HG03025 (cell line): ENCODE measurements around the gene MYMK.
A peak's percentile ranks its signal among the peaks of the same experiment; 100 is the strongest.

Experiments used
- ATAC-seq: cut with Tn5 transposase; IDR thresholded peaks from one replicate; pipeline ENCODE4 v1.9.1; 2021; ENCODE audit warnings: mild to moderate bottlenecking, moderate library complexity; ENCODE audit not compliant: unreplicated experiment, low FRiP score

The MYMK gene

DNA sequence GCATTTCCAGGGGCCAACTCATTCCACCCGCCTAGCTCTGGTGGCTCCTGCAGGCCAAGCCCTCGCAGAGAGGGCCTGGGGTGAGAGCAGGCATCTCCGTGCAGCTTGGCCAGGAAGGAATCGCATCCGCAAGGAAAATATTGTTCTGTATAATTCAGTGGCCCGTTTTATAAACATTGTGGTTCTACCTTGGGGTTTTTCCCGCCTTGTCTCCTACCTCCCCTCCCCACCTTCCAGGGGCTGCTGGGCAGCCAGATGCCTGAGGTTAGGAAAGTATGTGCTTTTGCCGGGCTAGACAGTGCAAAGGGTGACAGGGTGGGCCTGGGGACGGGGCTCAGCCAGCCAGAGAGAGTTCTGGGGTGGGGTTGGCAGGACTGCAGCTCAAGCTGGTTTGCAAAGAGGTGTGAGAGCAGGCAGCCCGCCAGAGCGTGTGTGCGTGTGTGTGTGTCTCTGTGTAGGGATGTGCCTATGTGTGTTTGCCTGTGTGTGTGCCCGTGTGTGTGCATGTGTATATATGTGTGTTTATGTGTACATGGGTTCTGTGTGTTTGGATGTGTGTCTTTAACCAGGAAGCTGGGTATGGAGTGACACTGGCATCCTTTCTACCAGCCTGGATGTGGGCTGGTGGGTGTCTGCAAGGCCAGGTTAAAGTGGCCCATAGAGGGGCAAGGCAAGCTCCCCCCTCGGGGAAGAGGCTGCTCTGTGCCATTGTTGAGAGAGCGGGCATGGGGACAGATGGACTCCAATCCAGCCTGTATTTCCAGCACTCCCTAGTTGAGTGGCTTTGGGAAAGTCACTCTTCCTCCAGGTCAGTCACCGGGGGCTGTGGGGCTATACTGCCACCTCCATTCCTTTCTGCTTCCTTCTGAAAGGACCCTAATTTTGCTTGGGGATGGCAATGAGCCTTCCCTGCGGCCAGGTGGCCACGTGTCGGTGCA lies 35.2 kb downstream of the MYMK start:
- no peak for ATAC-seq

DNA sequence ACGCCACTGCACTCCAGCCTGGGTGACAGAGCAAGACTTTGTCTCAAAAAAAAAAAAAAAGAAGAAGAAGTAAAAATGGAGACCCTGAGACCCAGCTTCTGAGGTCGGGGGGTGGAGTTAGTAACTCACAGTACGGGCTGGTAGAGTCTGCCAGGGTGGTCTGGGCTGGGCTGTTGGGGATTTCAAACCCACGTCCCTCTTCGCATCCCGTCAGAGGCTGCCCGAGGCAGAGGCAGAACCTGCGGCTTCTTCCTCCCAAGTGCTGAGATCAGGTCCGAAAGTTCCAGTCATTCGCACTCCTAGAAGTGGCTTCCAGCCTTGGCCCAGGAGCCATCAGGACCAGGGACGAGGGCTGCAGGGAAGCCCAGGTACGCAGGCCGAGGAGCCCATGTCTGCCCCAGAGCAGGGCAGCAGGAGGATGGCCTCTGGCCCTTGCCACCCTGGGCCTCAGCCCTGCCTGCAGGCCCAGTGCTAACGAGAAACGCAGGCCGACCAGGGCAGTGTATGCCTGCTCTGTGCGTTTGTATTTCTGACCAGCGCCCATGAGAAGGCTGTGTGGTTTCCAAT lies 36.0 kb downstream of the MYMK start:
- ATAC-seq, result no peak

DNA sequence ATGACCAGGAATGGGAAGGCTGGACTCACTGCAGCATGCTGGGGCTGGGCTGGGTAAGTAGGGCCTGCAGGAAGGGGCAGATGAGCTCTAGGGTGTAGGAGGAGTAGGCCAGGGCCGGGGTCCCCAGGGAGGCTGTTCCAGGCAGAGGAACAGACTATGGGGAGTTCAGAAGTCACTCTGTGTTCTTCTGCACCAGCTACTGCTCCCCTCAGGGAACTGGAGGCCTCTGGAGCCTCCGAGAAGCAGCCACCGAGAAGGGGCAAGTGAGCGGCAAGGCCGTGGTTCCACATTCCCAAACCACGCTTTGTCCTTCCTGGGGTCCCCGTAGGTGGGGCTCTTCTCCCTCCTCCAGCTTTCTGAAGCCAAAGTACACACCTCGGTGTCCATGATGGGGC lies 37.4 kb downstream of the MYMK start:
- no peak for ATAC-seq

DNA sequence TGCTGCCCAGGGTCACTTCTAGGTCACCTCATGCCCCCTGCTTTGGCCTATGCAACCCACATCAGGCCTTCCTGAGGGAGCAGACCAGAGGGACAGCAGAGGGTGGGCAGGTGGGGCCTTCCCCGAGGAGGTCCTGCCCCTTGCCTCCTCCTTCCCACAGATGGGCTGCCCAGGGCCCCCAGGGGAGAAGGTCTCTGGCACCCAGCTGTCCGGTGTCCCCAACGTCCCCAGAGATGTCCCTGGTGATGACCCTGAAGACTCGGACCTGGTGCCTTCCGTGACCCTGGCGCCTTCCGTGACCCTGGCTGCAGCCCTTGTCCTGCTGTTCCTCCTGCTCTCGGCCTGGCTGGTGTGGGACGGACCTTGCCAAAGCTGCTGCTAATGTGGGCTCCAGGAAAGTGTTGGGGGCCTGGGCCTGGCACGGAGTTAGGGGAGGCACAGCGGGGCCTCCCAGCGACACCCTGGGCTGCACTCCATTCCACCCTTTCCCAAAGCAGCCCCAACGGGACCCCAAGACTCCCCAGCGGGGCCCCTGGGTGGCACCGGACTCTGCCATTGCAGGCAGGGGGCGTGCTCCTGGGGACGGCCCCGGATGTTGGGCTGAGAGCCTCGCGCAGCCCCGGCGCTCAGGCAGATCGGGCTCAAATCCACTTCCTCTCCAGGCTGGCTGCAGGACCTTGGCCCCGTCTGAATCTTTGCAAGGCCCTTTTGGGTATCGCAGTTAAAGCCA lies 39.1 kb downstream of the MYMK start:
- ATAC-seq, result no peak

DNA sequence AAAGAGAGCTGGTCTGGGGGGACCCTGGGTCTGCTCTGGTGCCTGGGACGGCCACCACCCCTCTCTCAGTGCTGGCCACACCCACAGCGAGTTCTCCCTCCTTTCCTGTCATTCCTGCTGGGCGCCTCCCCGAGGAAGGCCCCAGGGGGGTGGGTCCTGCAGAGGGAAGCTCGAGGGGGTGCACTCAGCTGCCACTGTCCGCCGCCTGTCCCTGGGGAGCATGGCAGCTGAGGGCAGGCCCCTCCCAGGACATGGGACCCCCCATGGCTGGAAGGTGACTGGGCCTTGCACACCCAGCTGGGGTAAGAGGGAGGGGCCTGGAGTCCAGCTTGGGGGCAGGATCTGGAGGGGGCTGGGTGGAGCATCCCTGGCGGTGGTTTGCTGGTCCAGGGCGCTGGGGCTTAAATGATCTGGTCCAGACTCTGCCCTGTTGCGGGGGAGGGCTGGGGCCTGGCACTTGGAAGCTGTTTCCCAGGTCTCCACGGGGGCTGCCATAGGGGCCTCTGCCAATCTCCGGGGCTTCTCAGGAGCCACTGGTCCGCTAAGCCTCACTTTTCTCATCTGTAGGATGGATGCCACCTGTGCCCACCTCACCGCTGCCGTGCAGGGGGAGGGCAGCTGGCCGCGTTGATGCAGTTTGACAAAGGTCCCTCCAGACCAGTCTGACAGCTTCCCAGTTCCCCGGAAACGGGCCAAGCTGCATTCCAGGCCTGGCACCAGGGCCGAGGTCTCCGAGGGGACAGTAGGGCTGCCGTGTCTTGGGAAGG lies 39.9 kb downstream of the MYMK start:
- no peak for ATAC-seq

DNA sequence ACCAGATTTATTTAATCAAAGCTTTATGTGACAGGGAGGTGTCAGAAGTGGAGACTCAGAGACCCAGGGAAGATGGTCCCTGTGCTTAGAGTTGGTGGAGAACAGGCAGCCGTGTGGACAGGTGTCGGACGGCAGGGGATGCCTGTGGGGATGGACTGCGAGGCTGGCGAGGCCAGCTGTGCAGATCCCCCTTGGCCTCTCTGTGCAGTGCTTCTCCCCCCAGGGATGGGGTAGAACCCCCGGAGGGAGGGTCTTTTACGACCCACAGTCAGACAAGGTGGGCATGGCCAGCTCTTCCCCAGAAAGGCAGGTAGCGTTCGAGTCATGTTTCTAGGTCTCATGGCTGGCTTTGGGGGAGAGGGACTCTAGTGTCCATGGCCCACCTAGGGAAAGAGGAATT lies 41.1 kb downstream of the MYMK start:
- ATAC-seq, result no peak

DNA sequence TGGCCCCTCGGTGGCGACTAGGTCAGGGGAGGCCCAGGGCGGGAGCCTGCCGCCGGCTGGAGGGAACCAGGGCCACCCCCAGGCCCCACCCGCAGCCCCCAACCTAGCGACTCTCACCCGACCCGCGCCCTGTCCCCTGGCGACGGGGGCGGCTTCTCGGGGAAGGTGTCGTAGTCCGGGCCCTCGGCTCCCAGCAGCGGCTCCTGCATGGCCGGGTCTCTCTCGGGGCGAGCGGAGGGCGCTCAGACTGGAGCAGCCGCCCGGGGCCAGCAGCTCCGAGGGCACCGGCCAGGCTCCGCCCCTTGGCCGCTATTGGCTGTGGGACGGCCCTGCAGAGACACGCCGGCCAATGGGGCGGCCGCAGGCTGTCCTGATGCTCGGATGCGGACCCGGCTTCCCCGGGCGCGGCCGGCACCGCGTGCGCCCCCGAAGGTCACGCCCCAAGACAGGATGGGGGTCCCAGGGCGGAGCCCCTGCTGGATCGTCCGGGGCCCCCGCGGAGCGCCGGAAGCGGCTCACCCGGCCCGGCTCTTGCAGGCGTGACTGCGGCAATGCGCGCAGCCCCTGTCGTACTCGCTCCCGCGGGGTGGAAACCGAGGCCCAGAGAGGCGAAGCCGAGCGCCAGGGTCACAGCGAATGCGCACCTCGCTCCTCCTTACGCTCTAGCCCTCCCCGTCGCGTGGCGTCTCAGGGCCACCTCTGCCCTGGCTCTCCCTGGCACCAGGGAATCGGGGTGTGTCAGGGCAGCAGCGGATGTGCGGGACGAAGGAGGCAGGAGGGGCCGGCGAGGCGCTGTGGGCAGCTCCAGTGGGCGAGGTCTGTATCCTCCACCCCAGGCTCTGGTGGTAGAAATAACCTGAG lies 45.7 kb downstream of the MYMK start, which contains the start of gene SLC2A6:
Gene SLC2A6 (minus strand): TSS at position 249 of the 861 bp plus-strand sequence. CDS start 40 bp downstream, at position 209.
- ATAC-seq, result peak; percentile 79

DNA sequence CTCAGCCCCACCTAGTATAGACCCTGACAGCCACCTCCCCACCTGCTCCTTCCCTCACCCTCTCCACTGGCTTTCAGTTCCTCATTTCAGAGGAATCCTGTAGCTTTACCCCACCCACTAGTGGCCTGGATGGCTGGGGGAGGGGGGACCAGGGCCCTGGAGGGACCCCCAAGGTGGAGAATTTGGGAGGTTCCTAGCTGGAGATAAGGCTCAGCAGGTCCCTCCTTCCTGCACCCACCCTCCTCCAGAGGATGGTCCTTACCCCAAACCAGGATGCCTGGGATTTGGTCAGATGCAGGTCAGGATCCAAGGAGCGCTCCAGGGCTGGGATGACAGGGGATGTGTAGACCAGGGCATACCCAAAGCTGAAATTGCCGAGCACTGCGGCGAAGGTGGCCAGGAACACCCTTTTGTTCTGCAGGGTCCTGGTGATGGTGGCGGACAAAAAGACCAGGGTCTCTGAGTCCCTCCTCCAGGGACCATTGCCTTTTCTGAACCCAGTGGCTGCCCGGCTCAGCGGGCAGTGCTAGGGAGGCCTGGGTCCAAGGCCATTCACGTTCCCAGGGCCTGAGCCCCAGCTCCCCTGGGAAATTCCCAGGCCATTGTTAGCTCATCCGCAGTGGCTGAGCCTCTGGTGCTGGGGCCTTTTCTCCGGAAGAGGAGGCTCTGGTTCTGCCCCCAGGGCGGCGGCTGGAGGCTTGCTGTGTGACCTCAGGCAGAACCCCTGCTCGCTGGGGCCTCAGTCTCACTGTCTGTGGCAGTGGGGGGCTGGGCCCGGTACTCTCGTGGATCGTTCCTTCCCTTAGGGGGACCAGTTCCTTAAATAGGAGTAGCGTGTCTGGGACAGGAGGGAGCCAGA lies 46.5 kb downstream of the MYMK start:
- peak; percentile 28 for ATAC-seq

DNA sequence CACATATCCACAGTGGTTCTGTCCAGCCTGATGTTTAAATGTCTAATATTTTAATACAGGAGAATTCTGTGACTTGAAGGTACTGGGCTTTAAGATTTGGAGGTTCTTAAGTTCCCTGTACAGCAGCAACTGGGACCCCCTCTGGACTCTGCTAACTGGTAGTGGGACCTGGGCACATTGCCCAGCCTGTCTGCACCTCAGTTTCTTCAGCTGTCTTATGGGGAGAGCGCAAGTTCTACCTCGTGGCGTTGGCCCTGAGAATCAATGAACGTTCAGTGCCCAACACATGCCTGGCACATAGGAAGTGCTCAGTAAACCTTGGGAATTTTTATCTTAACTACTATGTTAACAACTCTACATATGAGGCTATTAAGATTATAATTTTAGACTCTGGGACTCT lies 47.3 kb downstream of the MYMK start:
- ATAC-seq, result no peak

DNA sequence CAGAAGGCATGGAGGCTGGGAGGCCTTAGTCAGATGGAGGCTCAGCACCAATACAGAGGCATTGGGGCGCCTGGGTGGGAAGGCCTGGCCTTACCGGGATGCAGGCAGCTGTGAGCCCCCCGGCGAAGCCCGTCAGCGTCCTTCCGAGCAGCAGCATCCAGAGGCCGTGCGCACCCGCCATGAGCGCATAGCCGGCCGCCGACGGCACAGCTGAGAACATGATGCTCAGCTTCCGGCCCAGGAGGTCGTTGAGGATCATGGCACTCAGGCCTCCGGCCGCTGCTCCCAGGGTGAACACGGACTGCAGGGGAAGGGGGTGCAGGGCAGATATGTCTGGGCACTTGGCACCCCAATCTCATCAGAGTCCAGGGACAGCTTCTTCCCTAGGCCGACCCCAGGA lies 47.8 kb downstream of the MYMK start:
- ATAC-seq, result no peak

DNA sequence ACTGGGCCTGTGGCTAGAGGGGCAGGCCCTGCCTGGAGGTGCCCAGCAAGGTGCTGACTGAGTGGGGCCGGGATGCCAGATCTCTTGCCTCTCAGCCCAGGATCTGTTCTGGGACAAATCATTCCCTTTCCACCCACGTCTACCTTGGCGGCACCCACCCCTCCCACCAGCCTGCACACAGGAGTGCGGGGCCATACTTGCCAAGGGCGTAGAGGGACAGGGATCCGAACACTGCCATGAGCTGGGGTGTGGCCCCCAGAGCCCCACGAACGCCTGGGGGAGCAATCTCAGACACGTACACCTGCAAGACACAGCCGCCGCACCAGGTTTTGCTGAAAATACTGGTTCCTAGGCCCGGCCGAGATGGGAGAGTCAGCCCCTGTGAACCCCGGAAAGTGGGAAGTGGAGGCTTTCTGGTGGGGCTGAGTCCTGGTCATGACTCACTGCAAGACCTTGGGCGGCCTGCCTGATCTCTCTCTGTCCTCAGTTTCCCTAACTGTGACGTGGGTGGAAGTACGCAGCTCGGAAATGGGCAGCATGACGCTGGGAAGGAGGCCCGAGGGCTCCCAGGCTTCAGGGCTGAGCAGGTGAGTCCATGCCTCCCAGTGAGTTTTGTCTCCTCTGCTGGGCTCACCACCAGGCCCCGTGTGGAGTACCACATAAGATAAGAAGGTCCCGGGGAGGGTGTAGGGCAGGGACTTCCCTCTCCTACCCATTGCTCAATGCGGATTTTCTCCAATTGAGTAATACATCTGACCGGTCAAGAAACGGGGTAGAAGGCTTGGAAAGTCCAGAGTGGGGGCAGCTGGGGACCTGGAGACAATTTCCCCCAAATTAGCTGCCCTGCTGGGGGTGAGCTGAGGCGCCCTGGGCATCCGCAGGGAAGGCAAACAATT lies 48.5 kb downstream of the MYMK start:
- ATAC-seq, result no peak

DNA sequence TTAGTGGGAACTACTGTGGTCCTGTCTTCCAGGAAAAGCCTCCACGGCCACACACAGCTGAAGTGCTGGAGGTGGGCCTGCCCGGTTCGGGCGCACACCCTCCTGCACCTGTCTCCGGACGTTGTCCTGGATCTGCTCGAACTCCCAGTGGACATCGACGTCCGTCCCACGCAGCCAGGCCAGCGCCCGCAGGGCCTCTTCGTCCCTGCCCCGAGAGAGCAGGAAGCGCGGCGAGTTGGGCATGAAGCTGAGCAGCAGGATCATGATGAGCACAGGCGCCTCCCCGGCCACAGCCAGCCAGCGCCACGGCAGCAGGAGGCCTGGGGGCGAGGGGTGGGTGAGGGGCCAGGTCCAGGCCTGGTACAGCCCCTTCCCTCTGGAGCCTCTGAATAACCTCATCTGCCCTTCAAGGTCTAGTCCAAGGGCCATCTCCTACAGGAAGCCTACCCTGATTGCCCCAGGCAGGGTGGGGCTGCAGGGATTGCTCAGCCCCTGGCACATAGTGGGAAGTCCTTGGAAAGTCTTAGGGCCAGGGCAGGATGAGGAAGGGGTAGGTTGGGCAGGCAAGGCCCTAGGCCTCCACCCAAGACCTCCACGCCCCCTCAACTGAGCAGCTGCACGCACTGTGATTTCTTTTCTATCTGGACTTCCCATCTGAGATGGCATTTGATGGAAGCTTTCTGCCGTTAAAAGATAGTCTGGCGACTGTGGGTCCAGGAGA lies 49.3 kb downstream of the MYMK start:
- no peak for ATAC-seq

DNA sequence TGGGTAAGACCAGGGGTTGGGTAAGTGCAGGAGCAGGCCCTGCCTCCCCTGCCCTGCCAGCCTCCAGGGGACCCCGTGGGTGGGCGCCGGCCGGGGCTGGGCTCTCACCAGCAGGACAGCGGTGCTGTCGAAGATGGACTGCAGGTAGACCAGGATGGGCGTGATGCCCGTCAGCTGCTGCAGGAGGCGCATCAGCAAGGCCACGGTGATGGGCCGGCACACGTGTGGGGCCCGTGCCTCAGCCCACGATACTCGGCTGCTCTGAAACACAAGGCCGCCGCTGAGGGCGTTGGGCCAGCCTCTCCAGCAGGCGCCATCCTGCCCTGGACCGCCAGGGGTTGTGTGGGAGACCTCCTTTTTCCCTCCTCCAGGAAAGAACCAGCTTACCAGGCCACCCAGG lies 49.9 kb downstream of the MYMK start:
- no peak for ATAC-seq

DNA sequence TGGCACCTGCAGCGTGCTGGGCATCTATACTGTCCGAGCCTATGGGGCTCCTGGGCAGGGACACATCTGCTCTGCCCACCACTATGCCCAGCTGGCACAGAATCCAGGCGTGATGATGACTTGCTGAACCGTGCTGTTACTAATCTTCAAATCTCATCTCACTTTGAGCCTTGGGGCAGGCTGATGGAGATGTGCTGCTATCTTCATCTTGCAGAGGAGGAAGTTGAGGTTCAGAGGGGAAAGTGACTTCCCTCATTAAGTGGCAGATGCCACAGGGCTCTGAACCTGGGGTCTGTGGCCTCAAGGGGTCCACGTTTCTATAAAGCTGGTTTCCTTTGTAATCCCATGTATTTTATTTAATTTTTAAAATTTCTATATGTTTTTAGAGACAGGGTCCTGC lies 50.5 kb downstream of the MYMK start:
- ATAC-seq, result no peak

DNA sequence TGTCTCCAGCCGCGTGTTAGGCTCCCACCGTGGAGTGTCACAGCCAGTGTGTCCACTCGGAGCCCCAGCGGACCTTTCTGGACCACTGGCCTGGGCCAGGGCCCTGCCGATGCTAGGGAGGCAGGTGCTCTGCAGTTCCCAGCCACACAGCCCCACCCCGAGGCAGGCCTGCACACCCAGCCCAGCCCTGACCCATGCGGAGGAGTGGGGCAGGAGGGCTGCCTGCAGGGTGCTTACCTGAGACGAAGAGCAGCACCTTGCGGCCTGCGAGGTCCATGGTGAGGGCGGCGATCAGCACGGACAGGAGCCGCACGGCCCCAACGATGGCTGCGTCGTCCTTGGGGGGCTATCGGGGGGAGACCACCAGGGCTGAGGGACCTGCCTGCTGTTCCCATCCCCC lies 51.0 kb downstream of the MYMK start:
- no peak for ATAC-seq

DNA sequence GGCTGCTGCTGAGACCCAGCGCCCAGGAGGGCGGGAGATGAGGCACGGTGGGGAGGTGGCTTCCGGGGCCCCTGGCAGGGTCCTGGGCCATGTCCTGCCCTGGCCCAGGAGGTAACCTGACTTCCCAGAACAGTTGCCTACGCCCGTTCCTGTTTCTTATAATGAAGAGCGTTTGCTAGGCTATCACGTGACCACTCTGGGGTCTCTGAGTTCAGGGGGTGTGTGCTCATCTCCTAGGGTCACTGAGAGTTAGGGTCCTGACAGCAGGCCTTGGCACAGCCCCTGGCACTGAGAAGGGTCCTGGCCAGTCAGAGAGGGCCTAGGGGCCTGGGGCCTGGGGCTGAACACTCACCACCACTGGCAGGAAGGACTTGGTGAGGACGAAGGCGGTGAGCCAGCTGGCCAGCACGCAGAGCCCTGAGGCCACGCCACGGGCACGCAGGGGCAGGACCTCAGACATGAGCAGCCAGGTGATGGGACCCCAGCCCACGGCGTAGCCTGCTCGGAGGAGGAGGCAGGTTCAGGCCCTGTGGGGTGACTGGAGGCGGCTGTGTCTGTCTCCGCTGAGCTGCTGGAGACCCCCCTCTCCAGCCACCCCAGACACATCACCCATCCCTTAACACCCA lies 51.9 kb downstream of the MYMK start:
- ATAC-seq, result no peak

DNA sequence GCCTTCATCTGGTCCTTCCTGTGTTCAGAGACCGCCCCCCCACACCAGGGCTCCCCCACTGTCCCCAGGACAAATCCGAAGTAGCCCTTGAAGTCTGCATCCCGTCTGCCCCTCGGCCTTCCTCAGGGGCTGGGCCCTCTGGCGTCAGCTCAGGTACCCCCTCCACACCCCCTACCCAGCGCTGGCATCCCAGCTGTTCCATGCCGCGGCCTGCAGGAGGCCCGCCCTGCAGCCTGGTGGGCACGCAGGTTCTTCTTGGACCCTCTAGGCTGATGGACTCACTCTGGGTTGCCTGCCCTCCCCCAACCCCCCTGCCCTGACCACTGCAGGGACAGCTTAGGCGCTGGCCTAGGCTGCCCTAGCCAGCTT lies 52.5 kb downstream of the MYMK start:
- no peak for ATAC-seq
